Astrocyte of the hippocampus (primary cell): ENCODE results near the gene MMEL1.

Experiments
- DNase-seq: peaks from one replicate; pipeline ENCODE4 v3.0.0; 2011; ENCODE audit warnings: low read depth, low spot score

MMEL1 gene

GRCh38 chr1:2606396-2606880, 26.4 kb downstream of the MMEL1 start:
- no peak for DNase-seq

DNA sequence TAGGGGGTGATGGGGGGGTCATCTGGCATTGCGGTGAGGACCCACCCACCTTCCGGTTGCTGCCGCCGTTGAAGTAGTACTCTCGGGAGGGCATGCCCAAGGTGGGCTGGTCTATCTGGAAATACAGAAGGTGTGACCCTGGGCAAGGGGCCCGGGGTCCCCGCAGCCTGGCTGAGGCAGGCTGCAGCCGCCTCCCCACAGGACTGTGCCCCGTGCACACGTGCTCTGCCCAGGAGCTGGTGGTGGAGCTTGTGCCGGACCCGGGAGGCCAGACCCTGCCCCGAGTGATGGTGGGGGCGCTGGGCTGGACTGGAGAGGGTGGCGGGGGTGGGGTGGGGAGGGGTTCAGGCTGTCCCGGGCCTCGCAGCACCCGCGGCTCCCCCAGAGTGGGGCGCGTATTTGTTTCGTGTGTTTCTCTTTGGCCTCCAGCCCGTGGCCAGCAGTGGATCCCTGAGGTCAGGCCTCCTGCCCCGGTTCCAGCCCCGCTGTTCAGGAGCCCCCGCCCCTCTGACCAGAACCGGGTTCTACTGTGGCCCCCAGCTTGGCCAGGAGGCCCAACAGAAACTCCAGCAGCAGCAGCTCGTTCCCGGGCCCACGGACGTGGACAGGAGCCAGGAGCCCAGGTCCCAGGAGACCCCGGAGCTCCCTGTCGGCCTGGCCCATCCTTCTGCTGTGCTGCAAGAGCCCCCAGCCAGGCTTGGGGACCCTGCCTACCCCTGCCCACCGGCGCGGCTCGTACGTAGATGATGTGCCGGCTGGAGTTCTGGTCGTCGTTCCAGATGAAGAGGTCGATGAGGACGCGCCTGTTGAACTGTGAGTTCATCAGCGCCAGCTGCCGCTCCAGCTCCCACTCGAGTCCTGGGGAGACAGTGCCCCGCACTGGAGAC, 27.1 kb downstream of the MMEL1 start:
- DNase-seq: no peak

GRCh38 chr1:2604844-2605508, 27.8 kb downstream of the MMEL1 start:
- no peak for DNase-seq

DNA sequence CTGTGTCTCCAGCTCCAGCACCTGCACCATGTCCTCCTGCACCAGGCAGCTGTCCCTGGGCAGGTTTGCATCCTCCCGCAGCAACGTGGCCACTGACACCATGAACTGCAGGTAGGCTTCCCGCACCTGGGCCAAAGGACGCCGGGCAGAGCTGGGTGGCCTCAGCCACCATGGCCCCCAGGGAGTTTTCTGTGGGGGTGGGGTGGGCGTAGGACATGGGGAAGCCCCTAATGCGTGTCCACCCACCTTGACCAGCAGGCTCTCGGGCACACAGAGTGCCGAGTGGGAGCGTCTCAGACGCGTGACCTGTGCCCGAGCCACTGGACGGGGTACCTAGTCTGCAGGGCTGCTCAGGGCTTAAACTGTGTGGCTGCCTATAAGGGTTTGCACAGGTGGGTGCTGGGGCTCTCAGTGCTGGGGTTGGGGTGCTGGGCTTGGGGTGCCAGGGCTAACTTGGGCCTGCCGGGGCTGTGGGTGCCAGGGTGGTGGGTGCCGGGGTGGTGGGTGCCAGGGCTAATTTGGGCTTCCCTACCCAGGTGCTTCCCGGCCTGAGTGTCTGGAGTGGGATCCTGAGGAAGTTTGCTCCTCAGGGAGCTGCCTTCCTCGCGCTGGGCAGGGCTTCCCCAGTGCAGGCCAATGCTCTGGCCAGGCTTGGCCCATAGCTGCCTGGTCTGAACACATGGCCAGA, 28.5 kb downstream of the MMEL1 start:
- DNase-seq: no peak

DNA sequence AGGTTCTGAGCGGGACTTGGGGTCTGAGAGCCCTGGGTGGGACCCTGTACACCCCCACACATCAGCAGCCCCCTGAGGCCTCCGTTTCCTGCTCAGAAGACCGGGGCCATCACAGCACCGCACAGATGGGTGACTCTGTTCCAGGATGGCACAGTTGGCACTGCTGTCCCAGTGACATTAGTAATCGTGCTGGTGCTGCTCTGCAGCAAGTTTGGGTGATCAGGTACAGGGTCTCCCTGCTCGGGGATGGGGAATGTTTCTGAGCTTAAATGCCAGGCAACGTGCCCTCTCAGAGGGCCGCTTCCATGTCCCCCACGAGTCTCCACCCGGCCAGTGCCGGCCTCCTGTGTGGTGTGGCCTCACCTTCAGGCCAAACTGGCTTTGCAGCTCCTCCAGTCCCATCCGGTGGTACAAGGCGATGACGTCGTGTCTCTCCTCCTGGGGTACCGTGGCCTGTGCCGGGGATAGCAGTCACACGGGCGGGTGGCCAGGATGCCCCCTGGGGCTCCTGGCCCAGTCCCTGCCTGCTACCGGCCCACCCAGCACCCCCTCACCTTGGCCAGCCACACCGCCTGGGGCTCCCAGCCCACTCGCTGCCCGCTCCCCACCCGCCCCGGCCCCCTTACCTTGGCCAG, 29.2 kb downstream of the MMEL1 start:
- DNase-seq: no peak

DNA sequence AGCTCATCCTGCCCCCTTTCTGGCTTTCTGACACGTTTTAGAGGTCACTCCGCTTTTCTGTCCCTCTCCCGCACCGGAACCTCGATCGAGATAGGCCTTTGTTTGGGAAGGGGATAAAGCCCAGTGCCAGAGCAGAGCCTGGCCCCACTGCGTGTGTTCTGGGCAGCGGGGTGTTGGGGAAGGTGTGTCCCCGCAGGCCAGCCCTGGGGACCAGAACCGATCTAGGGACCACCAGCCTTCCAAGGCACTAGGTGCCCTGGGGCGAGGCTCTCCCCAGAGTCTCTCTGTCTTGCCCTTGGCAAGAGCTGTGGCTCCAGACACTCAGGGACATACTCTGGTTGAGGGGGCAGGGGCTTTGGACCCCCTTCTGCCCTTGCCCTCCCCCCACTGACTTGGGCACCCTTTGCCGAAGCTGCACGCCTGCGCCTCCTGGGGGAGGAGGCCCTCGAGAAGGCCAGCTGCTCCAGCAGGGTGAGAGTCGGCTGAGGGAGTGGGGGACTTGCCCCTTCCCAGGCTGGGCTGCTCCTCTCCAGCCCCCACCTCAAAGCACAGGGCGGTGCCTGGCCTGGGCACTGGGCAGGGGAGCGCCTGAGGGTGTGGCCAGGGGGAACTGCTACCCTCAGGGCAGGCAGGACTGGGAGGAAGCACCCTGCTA, 29.8 kb downstream of the MMEL1 start:
- no peak for DNase-seq

- DNase-seq: no peak
Observed at GRCh38 chr1:2602311-2602835, 30.4 kb downstream of the MMEL1 start.

DNA sequence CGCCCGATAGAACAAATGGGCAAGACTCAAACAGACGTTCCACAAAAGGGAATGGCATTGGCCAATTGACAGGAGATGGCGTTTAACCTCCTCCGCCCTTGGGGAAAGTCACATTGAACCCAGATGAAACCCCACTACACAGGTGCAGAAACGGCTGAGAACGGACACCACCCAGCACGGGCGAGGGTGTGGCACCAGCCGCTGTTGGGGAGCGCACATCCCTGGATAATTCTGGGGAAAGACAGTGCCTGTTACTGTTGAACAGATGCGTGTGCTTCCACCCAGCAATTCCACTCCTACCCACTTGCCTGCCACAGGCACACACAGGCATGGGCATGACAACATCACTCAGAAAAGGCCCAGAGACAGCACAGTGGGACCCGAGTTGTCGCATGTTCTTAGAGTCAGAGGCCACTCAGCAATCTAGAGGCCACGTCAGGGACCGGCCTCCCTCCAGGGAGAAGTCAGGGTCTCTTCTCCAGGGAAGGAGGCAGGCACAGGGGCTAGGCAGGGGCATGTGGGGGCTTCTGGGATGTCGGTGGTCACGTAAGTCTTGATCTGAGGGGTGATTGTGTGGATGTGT, 31.0 kb downstream of the MMEL1 start:
- DNase-seq: no peak

GRCh38 chr1:2598329-2598931, 34.4 kb downstream of the MMEL1 start:
- no peak for DNase-seq

- DNase-seq: no peak
Observed at GRCh38 chr1:2597441-2598328, 35.1 kb downstream of the MMEL1 start.

DNA sequence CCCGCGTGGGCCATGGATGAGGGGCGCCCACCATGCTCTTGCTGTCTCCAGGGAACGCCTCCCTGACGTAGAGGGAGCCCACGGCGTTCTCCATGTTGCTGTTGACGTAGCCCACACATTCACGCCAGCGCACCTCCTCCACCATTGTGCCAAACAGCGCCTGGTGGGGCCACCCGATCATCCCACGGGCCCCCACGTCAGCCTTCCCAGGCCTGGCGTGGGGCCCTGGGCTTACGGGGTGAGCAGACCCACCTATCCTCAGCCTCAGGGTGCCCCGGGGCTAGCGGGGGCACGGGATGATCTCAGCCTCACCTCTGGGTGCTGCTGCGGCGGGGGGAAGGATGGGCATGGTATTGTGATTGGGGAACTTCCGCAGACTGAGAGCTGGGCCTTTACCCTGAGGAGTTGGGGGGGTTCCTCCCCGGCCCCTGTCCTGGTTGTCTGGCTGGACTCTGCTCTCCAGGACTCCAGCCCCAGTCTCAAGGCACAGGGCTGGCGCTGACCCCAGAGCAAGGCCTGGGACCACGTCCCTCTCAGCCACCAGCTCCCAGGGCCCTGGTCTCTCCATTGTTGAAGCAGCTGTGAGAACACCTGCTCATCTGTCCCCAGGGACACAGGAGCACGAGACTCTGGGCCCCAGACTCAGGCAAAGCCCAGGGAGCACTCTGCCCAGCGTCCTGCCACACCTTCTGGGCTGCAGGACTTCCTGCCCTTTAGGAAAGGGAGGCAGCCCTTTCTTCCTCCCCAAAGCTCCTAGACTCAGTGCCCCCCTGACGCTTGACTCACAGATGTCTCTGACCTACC, 36.1 kb downstream of the MMEL1 start:
- DNase-seq: no peak

- DNase-seq: no peak
Observed at GRCh38 chr1:2595812-2596529, 36.8 kb downstream of the MMEL1 start.

- no peak for DNase-seq
Observed at GRCh38 chr1:2595261-2595811, 37.5 kb downstream of the MMEL1 start.

GRCh38 chr1:2594641-2595131, 38.1 kb downstream of the MMEL1 start:
- no peak for DNase-seq

DNA sequence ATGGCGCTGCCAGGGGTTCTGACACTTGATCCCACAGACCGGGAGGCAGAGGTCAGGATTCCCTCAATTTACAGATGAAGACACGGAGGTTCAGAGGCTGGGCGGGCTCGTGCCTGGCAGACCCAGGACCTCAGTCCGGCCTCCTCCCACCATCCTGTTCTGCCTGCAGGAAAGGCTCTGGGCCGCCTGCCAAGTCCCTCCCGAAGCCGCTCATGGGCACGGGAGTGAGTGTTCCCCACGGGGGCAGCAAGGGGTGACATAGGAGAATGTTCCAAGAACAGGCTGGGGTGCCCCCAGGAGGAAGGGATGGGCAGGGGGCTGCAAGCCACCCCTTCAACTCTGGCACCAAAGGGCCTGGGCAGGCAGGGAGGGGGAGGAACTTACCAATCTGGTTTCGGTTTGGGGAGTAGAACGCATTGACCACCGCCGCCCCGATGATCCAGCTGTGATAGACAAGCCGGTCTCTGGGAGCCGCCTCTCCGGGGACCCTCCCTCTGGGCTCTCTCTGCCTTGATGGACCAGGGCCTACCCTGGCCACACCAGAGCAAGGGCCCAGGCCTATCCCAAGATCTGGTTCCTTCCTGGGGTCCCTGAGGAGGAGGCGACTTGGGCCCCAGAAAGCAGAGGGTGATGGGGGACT, 38.7 kb downstream of the MMEL1 start:
- DNase-seq: peak; percentile 63

DNA sequence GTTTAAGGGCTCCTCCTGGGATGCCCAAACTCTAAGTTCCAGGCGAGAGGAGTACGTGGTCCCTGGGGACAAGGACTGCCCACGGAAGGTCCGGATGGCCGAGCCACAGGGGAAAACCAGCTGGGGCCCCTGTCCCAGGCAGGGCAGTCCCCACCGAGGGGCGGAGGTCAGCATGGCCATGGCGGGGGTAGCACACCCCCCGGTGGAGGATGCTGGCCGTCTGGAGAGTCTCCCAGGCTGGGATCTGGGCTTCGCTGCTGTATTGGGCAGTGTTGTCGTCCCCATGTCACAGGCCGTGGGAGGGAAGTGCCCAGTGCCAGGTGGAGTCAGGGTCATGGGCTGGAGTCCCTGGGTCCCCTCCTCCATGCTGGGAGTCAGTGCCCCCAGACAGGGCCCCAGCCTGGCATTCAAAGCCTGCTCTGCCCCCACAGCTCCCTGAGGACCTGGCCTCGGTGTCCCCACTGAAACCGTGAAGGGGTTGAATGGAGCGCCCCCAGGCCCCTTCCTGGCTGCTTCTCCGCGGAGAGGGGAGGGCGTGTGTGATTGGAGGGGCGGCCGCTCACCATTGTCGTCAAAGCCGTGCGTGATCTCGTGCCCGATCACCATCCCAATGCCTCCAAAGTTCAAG, 39.5 kb downstream of the MMEL1 start:
- DNase-seq: no peak
